Hepatocyte (in vitro differentiated cells): ENCODE data around the gene MAPKAP1.

Experiments used
- CTCF ChIP-seq: fragments of 200-600 bp; sonication (generic); IDR thresholded peaks from 2 replicates; pipeline ENCODE4 v1.5.1; 2016; ENCODE audit warnings: antibody characterized with exemption, mild to moderate bottlenecking; ENCODE audit not compliant: poor library complexity
- EZH2 ChIP-seq: fragments of 200-600 bp; sonication (generic); IDR thresholded peaks from 2 replicates; pipeline ENCODE4 v1.6.1; 2016; ENCODE audit warnings: antibody characterized with exemption, mild to moderate bottlenecking, borderline replicate concordance

- TF ChIP-seq CTCF = no peak
- no peak for TF ChIP-seq EZH2
Measured at GRCh38 chr9:125679597-125680189, 27.3 kb downstream of the MAPKAP1 start.
